ENCODE measurements around the gene KRT13.

KRT13 gene

DNA sequence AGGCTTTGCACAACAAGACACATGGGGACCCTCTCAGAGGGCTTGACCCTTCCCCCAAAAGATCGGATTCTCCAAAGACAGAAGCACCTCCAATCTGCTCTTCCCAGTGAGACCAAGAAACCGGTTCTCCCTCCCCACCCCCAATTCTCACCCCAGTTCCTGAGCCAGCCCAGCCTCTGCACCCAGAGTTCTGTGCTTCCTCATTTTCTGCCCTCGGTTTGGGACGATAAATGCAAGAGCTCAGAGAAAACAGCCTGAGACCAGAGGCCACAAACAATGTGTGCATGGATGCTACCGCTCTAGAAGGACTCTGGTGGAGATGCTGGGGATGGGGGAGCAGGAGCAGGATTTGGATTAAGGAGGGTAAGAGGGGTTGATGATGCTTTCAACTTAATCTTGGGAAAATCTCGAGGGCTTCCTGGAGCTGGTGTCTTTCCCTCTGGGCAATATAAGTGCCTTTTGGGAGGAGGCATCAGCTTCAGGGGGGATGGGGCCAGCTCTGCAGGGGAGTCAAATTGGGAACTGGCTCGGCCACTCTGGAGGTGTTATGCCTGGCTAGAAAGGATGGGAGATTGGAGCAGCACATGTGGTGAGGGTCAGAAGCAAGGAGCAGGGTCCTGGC, 7.2 kb upstream of the KRT13 start:
- in situ Hi-C loops (cut with HindIII; ENCODE audit: low sequenced_read_pairs) = no loop called here
- TF ChIP-seq CTCF (IDR thresholded peaks at IDR 0.05; ENCODE audit: low read depth, low read length) = no peak
- DNase-seq (ENCODE audit: low read depth, low spot score) = no peak

DNA sequence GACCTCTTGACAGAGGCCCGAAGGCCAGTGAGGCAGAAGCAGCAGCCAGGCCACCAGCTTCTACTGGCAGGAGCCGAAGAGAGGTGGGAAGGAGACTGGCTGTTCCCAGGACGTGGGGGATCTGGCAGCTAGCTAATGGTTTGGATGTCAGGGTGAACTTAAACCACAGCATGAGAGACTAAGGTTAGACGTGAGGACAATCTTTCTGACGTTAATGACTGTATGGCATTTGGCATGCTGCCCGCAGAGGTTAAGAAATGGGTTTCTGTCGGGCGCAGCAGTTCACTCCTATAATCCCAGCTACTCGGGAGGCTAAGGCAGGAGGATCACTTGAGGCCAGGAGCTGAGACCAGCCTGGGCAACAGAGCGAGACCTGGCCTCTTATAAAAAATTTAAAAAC, 6.3 kb upstream of the KRT13 start:
- in situ Hi-C loops (cut with HindIII; ENCODE audit: low sequenced_read_pairs) = no loop called here
- H3K4me3 ChIP-seq (ENCODE audit: low read depth, low read length) = no peak overlapping the region
- TF ChIP-seq CTCF (IDR thresholded peaks at IDR 0.05; ENCODE audit: low read depth, low read length) = no peak
- DNase-seq (ENCODE audit: low read depth, low spot score) = no peak

More for the DNA sequence above, 7.2 kb upstream of the KRT13 start:
- H3K4me3 ChIP-seq (ENCODE audit: low read depth, low read length) = no peak overlapping the region

- DNase-seq (ENCODE audit: low read depth, low spot score) = no peak
- H3K4me3 ChIP-seq (ENCODE audit: low read depth, low read length) = no peak overlapping the region
- in situ Hi-C loops (cut with HindIII; ENCODE audit: low sequenced_read_pairs) = no loop called here
- no peak for TF ChIP-seq CTCF (IDR thresholded peaks at IDR 0.05; ENCODE audit: low read depth, low read length)
Observed at GRCh38 chr17:41511116-41511515, 5.7 kb upstream of the KRT13 start.

- in situ Hi-C loops (cut with HindIII; ENCODE audit: low sequenced_read_pairs) = no loop called here
- no peak for DNase-seq (ENCODE audit: low read depth, low spot score)
- TF ChIP-seq CTCF (IDR thresholded peaks at IDR 0.05; ENCODE audit: low read depth, low read length) = no peak
- no peak overlapping the region for H3K4me3 ChIP-seq (ENCODE audit: low read depth, low read length)
Observed at GRCh38 chr17:41510251-41511065, 5.0 kb upstream of the KRT13 start.

DNA sequence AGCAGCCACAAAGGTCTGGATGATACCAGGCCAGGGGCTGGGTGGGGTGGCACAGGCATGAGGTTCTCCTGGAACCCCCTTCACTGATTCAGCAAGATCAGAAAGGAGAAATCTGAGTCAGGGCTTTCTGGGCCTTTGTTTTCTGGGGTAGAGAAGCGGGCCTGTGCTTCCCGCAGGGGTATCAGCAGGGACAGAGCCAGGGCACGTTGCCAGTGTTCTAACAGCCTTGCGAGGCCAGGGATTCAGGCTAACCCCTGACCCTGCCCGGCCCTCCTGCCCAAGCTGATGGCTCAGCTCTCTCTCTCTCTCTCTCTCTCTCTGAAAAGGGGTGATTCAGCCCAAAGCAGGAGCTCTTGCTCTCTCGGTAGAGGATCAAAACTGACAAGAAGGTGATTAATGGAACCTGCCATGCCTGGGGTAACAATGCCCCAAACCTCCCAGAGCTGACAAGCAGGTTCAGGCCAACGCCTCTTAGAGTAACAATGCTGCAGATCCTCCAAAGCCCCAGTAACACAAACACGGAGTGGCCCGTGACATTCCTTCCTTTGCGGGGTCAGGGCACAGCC, 2.0 kb upstream of the KRT13 start:
- no peak for DNase-seq (ENCODE audit: low read depth, low spot score)
- in situ Hi-C loops (cut with HindIII; ENCODE audit: low sequenced_read_pairs) = no loop called here
- no peak for TF ChIP-seq CTCF (IDR thresholded peaks at IDR 0.05; ENCODE audit: low read depth, low read length)
- H3K4me3 ChIP-seq (ENCODE audit: low read depth, low read length) = no peak overlapping the region

- TF ChIP-seq CTCF (IDR thresholded peaks at IDR 0.05; ENCODE audit: low read depth, low read length) = no peak
- no peak overlapping the region for H3K4me3 ChIP-seq (ENCODE audit: low read depth, low read length)
- in situ Hi-C loops (cut with HindIII; ENCODE audit: low sequenced_read_pairs) = no loop called here
- no peak for DNase-seq (ENCODE audit: low read depth, low spot score)
Observed at GRCh38 chr17:41505809-41506767, 676 bp upstream of the KRT13 start.

Measured in astrocyte of the spinal cord (primary cell).